ENCODE results near the gene SNX8.

GRCh38 chr7:2233926-2234325, 80.3 kb downstream of the SNX8 start:
- TF ChIP-seq, protein P1, sequence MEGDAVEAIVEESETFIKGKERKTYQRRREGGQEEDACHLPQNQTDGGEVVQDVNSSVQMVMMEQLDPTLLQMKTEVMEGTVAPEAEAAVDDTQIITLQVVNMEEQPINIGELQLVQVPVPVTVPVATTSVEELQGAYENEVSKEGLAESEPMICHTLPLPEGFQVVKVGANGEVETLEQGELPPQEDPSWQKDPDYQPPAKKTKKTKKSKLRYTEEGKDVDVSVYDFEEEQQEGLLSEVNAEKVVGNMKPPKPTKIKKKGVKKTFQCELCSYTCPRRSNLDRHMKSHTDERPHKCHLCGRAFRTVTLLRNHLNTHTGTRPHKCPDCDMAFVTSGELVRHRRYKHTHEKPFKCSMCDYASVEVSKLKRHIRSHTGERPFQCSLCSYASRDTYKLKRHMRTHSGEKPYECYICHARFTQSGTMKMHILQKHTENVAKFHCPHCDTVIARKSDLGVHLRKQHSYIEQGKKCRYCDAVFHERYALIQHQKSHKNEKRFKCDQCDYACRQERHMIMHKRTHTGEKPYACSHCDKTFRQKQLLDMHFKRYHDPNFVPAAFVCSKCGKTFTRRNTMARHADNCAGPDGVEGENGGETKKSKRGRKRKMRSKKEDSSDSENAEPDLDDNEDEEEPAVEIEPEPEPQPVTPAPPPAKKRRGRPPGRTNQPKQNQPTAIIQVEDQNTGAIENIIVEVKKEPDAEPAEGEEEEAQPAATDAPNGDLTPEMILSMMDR (IDR thresholded peaks at IDR 0.05 in 4 of 5, conservative IDR thresholded peaks at IDR 0.05 in 1 of 5): no peak
- TF ChIP-seq POLR2A (IDR thresholded peaks at IDR 0.05): no peak
